Right cardiac atrium (tissue), 5 donors: Measurements from ENCODE around the gene CLCN6. TPM values are rescaled to one million over a fixed set of nuclear protein-coding genes. Genes with fewer than 3 reads are reported as not detected.
A peak's percentile ranks its signal among the peaks of the same experiment; 100 is the strongest.

Experiments used
- ATAC-seq, 2 donors: fragments of 200-7000 bp; cut with Tn5 transposase; one replicate each; pipeline versions ENCODE4 v1.8.0 to v1.9.1; 2020; ENCODE audit warnings: moderate library complexity in 2 of 2, mild to moderate bottlenecking in 1 of 2
- DNase-seq, 3 donors: peaks; one replicate each; pipeline ENCODE4 v3.0.0-alpha.2; 2020
- H3K27ac ChIP-seq: one replicate; pipeline ENCODE4 v1.5.1; 2013; ENCODE audit warnings: mild to moderate bottlenecking, low read length, control low read depth, moderate library complexity
- H3K27me3 ChIP-seq: one replicate; pipeline ENCODE4 v1.6.1; 2013; ENCODE audit not compliant: control insufficient read depth, insufficient read depth
- H3K4me1 ChIP-seq: one replicate; pipeline ENCODE4 v1.6.1; 2013; ENCODE audit warnings: low read length; ENCODE audit not compliant: control insufficient read depth, insufficient read depth
- H3K4me3 ChIP-seq: one replicate; pipeline ENCODE4 v1.5.1; 2013; ENCODE audit warnings: low read length, control low read depth
- H3K9me3 ChIP-seq: one replicate; pipeline ENCODE4 v1.6.1; 2013; ENCODE audit warnings: low read length; ENCODE audit not compliant: control insufficient read depth
- WGBS: extraction: QIAGEN DNeasy Blood & Tissue Kit; methylation state at CpG from one replicate; pipeline ENCODE4 v1.1.7; 2013; 5-methylcytosine and 5-hydroxymethylcytosine counted together
- intact Hi-C, 4 donors: fragments of 100-400 bp; cut with DNase I; formaldehyde crosslinking; loops; one replicate each; pipeline versions ENCODE4 v1.11.0 to v1.14.0; 2022 to 2023
- polyA plus RNA-seq: library from polyadenylated mRNA; stranded (reverse); fragments of 200-250 nt; gene quantifications from one replicate; pipeline ENCODE4 v1.2.3, GENCODE V29; 2013
- total RNA-seq, 4 donors: library from RNA; stranded (reverse); fragmentation: NEBNext Ultra II Directional; extraction: Animal tissue kit (Norgen Biotek cat#: 25700); gene quantifications; one replicate each; pipeline ENCODE4 v1.2.1, GENCODE V29; 2021
- donor health status: healthy with polysubstance abuse.
- donor health status: DM: no; HTN: yes; CAD: no.
- donor health status: DM: no; HTN: no; CAD: no.
- donor health status: DM: no; HTN: yes; CAD: no; lungs with severe emphysema.
- donor health status: DM: yes; HTN: yes; CAD: no.

CLCN6 gene
- total and polyA plus RNA-seq, 5 donors, result 16.2 to 54.9 (median 34.0) TPM

DNA sequence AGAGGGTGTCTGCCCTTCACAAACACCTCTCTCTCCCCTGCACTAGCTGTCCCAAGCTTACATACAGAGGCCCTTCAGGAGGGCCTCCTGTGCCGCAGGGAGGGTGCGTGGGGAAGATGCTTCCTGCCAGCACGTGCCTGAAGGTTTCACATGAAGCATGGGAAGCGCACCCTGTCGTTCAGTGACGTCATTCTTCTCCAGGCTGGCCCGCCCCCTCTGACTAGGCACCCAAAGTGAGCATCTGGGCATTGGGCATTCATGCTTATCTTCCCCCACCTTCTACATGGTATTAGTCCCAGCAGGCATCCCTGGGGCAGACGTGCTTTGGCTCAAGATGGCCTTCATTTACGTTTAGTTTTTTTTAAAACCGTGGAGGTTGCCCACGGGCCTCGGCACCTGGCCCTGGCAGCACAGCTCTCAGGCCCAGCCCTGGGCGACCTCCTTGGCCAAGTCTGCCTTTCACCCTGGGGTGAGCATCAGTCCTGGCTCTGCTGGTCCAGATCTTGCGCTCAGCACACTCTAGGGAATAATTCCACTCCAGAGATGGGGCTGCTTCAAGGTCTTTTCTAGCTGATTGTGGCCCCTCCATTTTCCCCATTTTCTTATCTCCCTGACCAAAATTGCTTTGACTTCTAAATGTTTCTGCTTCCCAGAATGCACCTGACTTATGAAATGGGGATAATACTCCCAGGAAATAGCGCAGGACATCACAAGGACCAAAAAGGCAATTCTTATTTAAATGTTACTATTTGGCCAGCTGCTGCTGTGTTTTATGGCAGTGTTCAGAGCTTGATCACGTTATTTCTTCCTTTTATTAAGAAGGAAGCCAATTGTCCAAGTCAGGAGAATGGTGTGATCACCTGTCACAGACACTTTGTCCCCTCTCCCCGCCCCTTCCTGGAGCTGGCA lies 35.5 kb downstream of the CLCN6 start:
- intact Hi-C loops, result no loop called here
- 51% methylated on average over 17 of the region's 17 CpGs for WGBS
- ATAC-seq (peak; percentile 5 to 7), DNase-seq (peak; percentile 46 to 72 (median 66))
- H3K4me1 ChIP-seq, result no peaks in the 10 kb centered on the region
- H3K4me3 ChIP-seq, result no peak overlapping the region
- H3K9me3 ChIP-seq, result no peaks in the 10 kb centered on the region
- peak overlapping the region; percentile 65 for H3K27ac ChIP-seq
- no peaks in the 10 kb centered on the region for H3K27me3 ChIP-seq

DNA sequence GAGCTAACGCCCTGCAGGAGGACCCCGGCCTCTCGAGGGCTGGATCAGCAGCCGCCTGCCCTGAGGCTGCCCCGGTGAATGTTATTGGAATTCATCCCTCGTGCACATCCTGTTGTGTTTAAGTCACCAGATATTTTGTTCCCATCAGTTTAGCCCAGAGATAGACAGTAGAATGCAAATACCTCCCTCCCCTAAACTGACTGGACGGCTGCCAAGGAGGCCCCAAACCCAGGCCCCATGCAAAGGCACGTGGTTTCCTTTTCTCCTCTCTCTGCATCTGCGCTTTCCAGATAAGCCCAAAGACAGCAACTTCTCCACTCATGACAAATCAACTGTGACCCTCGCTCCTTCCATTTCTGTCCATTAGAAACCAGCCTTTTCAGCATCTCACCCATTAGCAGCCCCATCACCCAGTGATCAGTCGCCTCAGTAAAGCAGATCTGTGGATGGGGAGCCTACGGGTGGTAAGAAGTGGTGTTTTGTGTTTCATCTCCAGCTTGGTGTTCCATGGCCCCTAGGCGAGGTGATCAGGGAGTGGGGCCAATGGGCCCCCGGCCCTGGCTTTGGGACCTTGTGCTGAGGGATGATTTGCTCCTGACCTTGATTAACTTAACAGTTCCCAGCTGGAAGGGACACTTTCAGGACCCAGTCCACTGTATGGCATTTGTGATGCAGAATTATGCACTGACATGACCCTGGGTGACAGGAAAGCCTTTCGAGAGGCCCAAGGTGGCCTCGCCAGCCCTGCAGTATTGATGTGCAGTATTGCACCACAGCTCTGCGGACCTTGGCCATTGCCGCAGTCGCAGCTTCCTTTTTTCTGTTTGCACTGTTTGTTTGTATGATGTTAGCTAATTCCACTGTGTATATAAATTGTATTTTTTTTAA lies 36.4 kb downstream of the CLCN6 start:
- Histone ChIP-seq H3K27ac (peak overlapping the region; percentile 61), H3K4me1 (no peaks in the 10 kb centered on the region), H3K27me3 (no peaks in the 10 kb centered on the region), H3K9me3 (no peaks in the 10 kb centered on the region), H3K4me3 (no peak overlapping the region)
- DNase-seq (peak; percentile 37 to 75 (median 74)), ATAC-seq (peak; percentile 0 to 4)
- intact Hi-C loops, result no loop called here
- WGBS, result 43% methylated on average over 19 of the region's 19 CpGs

DNA sequence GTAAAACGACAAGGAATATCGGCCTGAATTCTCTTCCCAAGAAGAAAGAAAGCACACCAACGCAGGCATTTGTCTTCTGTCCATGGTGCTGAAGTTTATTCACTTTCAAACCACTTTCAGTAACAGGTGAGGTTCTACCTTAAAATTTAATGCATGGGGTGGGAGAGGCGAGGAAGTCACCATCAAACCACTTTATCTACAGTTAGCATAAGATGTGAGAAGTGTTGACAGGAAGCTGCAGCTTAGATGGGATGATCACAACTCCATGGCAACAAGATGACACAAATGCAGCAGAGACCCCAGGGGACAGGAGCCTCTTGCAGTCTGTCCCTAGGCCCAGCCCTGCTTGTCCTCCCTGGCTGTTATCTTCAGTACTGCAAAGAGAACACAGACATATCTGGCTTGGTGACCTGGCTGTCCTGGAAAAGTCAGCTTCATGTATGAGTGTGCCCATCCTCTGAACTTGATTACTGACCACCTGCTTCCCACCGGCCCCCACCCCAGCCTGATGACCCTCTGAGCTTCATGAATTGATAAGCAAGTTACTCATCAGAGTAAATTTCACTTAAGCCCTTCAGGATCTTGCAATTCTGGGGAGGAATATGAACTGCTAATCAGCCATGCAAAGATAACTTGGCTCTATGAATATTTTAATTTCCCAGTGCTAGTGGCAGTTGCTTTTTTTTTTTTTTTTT lies 39.8 kb downstream of the CLCN6 start:
- ATAC-seq (no peak), DNase-seq (no peak)
- Histone ChIP-seq H3K4me1 (no peaks in the 10 kb centered on the region), H3K9me3 (no peaks in the 10 kb centered on the region), H3K4me3 (peak overlapping the region; percentile 27), H3K27ac (peak overlapping the region; percentile 54), H3K27me3 (no peaks in the 10 kb centered on the region)
- intact Hi-C loops, result no loop called here
- 35% methylated on average over 5 of the region's 5 CpGs for WGBS

DNA sequence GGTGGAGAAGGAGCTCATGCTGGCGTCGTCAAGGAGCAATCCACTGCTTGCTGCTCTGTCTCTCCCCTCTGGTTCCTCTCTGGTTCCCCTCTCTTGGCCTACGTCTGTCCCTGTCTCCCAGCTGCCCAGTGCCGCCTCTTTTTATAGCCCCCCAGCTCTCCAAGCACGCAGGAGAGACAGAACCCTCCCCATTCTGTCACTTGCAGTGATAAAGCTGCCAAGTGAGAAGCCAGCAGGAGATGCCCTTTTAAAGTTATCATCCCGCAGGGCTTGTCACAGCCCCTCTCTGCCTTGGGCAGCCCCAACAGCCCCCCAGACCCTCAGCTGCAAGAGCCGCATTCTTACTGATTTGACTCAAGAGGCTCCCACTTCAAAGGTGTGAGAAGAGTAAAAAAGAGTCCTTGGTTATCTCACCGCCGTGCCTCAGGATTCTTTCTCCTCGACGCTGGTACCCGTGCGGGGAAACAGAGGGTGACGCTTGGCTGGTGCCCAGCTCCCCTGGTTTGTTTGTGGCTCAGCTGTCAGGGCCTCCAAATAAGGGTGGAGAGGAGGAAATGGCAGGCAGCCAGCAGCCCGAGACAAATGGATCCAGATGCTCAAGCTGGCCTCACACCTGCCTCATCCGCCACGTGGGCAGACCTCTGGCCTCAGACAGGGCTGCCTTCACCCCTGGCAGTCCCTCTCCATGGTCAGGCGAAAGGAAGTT lies 41.8 kb downstream of the CLCN6 start, which contains the start of gene NPPA:
NPPA (minus strand) TSS at position 117 of the 706 bp plus-strand sequence; CDS start at position 18, 99 bp downstream.
- Histone ChIP-seq H3K4me3 (peak within 1 kb of the TSS; percentile 38), H3K27me3 (no peaks in the 10 kb centered on the region), H3K9me3 (no peaks in the 10 kb centered on the region), H3K27ac (peak within 1 kb of the TSS; percentile 93), H3K4me1 (no peaks in the 10 kb centered on the region)
- ATAC-seq (peak; percentile 56 to 69), DNase-seq (peak; percentile 85 to 94 (median 92))
- intact Hi-C loops, result no loop called here
- WGBS, result 41% methylated on average over 18 of the region's 18 CpGs

DNA sequence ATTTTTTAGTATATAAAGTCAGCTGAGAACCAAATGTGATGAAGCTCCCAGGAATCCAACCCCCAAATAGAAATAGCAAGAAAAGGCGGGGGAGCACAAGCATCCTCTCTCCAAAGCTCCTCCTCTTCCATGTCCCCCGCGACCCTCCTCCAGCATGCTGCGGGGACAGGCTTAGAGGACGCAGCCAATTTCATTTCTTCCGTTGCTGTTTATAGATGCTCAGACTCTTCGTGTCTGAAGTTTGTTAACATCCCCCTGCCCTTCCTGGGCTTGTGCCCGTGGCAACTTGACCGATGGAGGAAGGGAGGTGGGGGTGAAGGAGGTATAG lies 42.3 kb downstream of the CLCN6 start:
- intact Hi-C loops, result no loop called here
- Histone ChIP-seq H3K4me3 (no peak overlapping the region), H3K9me3 (no peaks in the 10 kb centered on the region), H3K27ac (peak overlapping the region; percentile 14), H3K4me1 (no peaks in the 10 kb centered on the region), H3K27me3 (no peaks in the 10 kb centered on the region)
- DNase-seq (no peak), ATAC-seq (peak; percentile 8 to 9)
- 48% methylated on average over 9 of the region's 9 CpGs for WGBS

DNA sequence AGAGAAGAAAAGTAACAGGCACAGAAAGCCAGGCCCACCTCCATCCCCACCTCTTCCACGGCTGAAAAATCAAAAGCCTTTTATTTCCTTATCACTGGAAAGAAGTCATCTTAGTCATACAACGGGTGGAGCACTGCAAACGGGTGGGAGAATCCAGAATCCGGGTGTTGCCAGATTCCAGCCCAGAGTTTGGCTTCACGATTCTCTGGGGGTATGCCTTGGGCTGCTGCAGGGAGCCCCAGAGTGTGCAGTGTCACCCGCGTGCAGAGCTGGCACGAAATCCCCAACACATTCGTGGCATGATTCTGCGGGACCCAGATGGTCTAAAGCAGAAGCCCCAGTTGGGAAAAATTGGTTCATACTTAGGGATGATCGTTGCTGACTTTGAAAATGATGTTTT lies 44.2 kb downstream of the CLCN6 start:
- Histone ChIP-seq H3K4me3 (no peak overlapping the region), H3K27me3 (no peaks in the 10 kb centered on the region), H3K27ac (no peak overlapping the region), H3K9me3 (no peaks in the 10 kb centered on the region), H3K4me1 (no peaks in the 10 kb centered on the region)
- DNase-seq, result no peak
- no peak for ATAC-seq
- intact Hi-C loops, result no loop called here
- 45% methylated on average over 11 of the region's 11 CpGs for WGBS

DNA sequence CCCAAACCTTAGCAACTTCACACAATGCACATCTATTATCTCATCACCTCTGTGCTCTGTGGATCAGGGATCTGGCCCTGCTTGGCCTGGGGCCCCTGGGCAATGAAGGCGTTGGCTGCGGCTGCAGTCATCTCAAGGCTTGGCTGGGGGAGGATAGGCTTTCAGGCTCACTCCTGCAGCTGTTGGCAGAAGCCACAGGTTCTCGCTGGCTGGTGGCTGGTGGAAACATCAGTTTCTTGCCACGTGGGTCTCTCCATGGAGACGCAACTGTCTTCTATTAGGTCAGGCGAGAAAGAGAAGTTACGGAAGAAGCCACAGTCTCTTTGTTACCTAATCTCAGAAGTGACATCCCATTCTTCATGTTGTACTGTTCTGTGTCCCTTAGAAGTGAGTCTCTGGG lies 45.2 kb downstream of the CLCN6 start:
- H3K27ac ChIP-seq, result no peak overlapping the region
- intact Hi-C loops, result no loop called here
- H3K9me3 ChIP-seq, result no peaks in the 10 kb centered on the region
- DNase-seq (no peak), ATAC-seq (no peak)
- no peak overlapping the region for H3K4me3 ChIP-seq
- H3K27me3 ChIP-seq, result no peaks in the 10 kb centered on the region
- 75% methylated on average over 7 of the region's 7 CpGs for WGBS
- no peaks in the 10 kb centered on the region for H3K4me1 ChIP-seq

DNA sequence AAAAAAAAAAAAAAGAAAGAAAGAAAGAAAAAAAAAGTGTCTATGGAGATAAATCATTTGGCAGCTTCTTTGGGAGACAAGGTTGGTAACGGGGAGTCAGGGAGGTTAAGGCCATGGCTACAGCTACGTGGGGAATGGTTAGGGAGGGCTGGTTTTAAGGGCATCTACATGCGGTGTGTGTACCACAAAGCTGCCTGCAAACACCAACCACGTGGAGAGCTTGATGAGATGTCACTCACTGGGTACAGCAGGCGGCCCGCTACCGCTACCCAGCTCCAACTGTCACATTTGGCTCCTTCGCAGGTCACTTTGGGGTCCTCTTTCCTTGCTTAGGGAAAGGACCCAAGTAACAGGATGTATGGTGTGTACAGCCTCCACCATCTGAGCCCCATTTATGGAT lies 48.5 kb downstream of the CLCN6 start:
- 51% methylated on average over 8 of the region's 8 CpGs for WGBS
- Histone ChIP-seq H3K9me3 (no peaks in the 10 kb centered on the region), H3K27me3 (no peaks in the 10 kb centered on the region), H3K4me1 (no peaks in the 10 kb centered on the region), H3K4me3 (no peak overlapping the region), H3K27ac (no peak overlapping the region)
- DNase-seq (no peak), ATAC-seq (no peak)
- intact Hi-C loops, result no loop called here

DNA sequence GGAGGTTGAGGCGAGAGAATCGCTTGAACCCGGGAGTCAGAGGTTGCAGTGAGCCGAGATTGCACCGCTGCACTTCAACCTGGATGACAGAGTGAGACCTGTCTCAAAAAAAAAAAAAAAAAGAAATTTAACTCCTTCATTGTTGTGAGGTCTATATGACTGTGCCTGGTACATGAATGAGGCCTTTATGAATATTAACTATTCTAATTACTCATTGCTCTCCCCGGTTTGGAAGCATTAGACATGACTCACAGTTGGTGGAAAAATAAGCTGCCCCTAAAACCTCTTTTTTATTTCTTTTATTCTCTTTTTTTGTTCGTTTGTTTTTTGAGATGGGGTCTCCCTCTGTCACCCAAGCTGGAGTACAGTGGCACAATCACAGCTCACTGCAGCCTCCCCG lies 49.4 kb downstream of the CLCN6 start:
- WGBS, result 72% methylated on average over 8 of the region's 8 CpGs
- no peaks in the 10 kb centered on the region for H3K27me3 ChIP-seq
- ATAC-seq, result no peak

DNA sequence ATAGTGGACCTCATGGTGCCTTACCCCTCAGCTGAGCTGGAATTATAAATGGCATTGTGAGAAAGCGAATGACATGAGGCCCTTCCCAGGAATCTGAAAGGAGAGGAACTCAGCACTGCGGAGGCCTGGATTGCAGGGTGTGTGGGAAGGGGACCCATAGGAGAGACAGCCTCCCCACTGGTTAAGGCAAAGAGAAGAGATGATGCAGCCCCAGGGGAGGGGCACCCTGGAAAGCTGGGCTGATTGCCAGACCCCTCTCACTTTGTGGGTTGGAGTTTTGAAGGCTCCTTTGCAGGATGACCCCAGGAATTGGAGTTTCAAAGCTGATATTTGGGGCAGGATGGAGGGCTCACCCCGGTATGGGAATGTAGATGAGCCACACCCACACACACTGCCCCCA lies 50.7 kb downstream of the CLCN6 start:
- DNase-seq, result no peak
- H3K9me3 ChIP-seq, result no peaks in the 10 kb centered on the region
- peak in 1 of 2 donors; percentile 17 for ATAC-seq
- WGBS, result 45% methylated on average over 3 of the region's 3 CpGs
- intact Hi-C loops, result no loop called here
- H3K27ac ChIP-seq, result peak overlapping the region; percentile 61
- H3K4me3 ChIP-seq, result no peak overlapping the region
- no peaks in the 10 kb centered on the region for H3K4me1 ChIP-seq
- no peaks in the 10 kb centered on the region for H3K27me3 ChIP-seq

More for the DNA sequence above, 49.4 kb downstream of the CLCN6 start:
- no peak for DNase-seq
- Histone ChIP-seq H3K4me3 (no peak overlapping the region), H3K27ac (no peak overlapping the region), H3K4me1 (no peaks in the 10 kb centered on the region), H3K9me3 (no peaks in the 10 kb centered on the region)
- intact Hi-C loops, result no loop called here
